Esophagus squamous epithelium (tissue), 5 donors: ENCODE data around the gene TMEFF1. TPM values are rescaled to one million over a fixed set of nuclear protein-coding genes. Genes with fewer than 3 reads are reported as not detected.

Source experiments
- DNase-seq: peaks from one replicate; lab custom pipeline; 2025; lab: John Stamatoyannopoulos, UW
- H3K27ac ChIP-seq, 4 donors: fragments of 200-600 bp; sonication (generic); one replicate each; pipeline ENCODE4 v1.5.1; 2016 to 2019; ENCODE audit warnings: mild to moderate bottlenecking in 1 of 4
- H3K27me3 ChIP-seq, 4 donors: fragments of 200-600 bp; sonication (generic); 1 replicate in 3 of 4; 2 replicates in 1 of 4; pipeline versions ENCODE4 v1.5.1 to v1.6.0; 2017 to 2021; ENCODE audit warnings: antibody characterized with exemption in 1 of 4
- H3K36me3 ChIP-seq, 3 donors: fragments of 200-600 bp; sonication (generic); one replicate each; pipeline ENCODE4 v1.5.1; 2016 to 2019
- H3K4me1 ChIP-seq, 3 donors: fragments of 200-600 bp; sonication (generic); one replicate each; pipeline ENCODE4 v1.5.1; 2017 to 2019
- H3K4me3 ChIP-seq, 4 donors: fragments of 200-600 bp; sonication (generic); 1 replicate in 3 of 4; 2 replicates in 1 of 4; pipeline ENCODE4 v1.5.1; 2016 to 2019; ENCODE audit warnings: mild to moderate bottlenecking in 2 of 4, moderate library complexity in 1 of 4
- H3K9me3 ChIP-seq, 3 donors: fragments of 200-600 bp; sonication (generic); one replicate each; pipeline ENCODE4 v1.5.1; 2016 to 2019
- POLR2A ChIP-seq, 4 donors: fragments of 450-650 bp; IDR thresholded peaks; one replicate each; pipeline ENCODE4 v1.6.1; 2017; ENCODE audit warnings: antibody characterized with exemption in 4 of 4, mild to moderate bottlenecking in 4 of 4, moderate library complexity in 3 of 4
- WGBS, 2 donors: methylation state at CpG; one replicate each; pipeline ENCODE4 v1.1.5; 2018; 5-methylcytosine and 5-hydroxymethylcytosine counted together
- intact Hi-C: fragments of 100-400 bp; cut with DNase I; formaldehyde crosslinking; loops from one replicate; pipeline ENCODE4 v1.15.0; 2022
- total RNA-seq, 4 donors: library from RNA; depleted of rRNA; stranded (reverse); fragments of >200 nt; gene quantifications; one replicate each; pipeline ENCODE4 v1.1.0, GENCODE V29; 2016
- TF ChIP-seq, protein P1 (sequence below), 6 experiments: fragments of 450-650 bp in 4 of 6; fragments of 200-600 bp in 2 of 6; sonication (generic) in 2 of 6; IDR thresholded peaks; one replicate each; pipeline ENCODE4 v1.5.1; 2016 to 2019; ENCODE audit warnings: antibody characterized with exemption in 6 of 6, mild to moderate bottlenecking in 4 of 6, moderate library complexity in 4 of 6
- donor health status: DM: yes; HTN: yes; CAD: no.

The TMEFF1 gene
- total RNA-seq, 4 donors from 2014 or later, result 0.57 TPM; not detected in 3

GRCh38 chr9:100581661-100582060 lies 108.7 kb downstream of the TMEFF1 start:
- TF ChIP-seq, protein P1, sequence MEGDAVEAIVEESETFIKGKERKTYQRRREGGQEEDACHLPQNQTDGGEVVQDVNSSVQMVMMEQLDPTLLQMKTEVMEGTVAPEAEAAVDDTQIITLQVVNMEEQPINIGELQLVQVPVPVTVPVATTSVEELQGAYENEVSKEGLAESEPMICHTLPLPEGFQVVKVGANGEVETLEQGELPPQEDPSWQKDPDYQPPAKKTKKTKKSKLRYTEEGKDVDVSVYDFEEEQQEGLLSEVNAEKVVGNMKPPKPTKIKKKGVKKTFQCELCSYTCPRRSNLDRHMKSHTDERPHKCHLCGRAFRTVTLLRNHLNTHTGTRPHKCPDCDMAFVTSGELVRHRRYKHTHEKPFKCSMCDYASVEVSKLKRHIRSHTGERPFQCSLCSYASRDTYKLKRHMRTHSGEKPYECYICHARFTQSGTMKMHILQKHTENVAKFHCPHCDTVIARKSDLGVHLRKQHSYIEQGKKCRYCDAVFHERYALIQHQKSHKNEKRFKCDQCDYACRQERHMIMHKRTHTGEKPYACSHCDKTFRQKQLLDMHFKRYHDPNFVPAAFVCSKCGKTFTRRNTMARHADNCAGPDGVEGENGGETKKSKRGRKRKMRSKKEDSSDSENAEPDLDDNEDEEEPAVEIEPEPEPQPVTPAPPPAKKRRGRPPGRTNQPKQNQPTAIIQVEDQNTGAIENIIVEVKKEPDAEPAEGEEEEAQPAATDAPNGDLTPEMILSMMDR (IDR thresholded peaks at IDR 0.05), result no peak
- TF ChIP-seq POLR2A (IDR thresholded peaks at IDR 0.05), result no peak
- Histone ChIP-seq H3K4me3 (no peak overlapping the region), H3K27ac (no peak overlapping the region), H3K4me1 (no peaks in the 10 kb centered on the region), H3K9me3 (no peaks in the 10 kb centered on the region), H3K27me3 (no peaks in the 10 kb centered on the region), H3K36me3 (no peaks in the 10 kb centered on the region)
- no peak for DNase-seq
- 66 to 84% methylated on average over 4 of the region's 4 CpGs for WGBS, 2 donors
- intact Hi-C loops, result no loop called here

GRCh38 chr9:100583014-100583802 lies 110.3 kb downstream of the TMEFF1 start:
- Histone ChIP-seq H3K4me1 (peaks cover 0 to 7% (median 0%) of the 10 kb centered on the region in 3 donors), H3K4me3 (no peak overlapping the region), H3K9me3 (no peaks in the 10 kb centered on the region), H3K36me3 (no peaks in the 10 kb centered on the region), H3K27ac (no peak overlapping the region), H3K27me3 (no peaks in the 10 kb centered on the region)
- 93 to 95% methylated on average over 5 of the region's 5 CpGs for WGBS, 2 donors
- no peak for DNase-seq
- TF ChIP-seq, protein P1 (IDR thresholded peaks at IDR 0.05), result no peak
- TF ChIP-seq POLR2A (IDR thresholded peaks at IDR 0.05), result no peak
- intact Hi-C loops, result no loop called here

- TF ChIP-seq, protein P1 (IDR thresholded peaks at IDR 0.05), result no peak
- TF ChIP-seq POLR2A (IDR thresholded peaks at IDR 0.05), result no peak
- H3K4me3 ChIP-seq, result no peak overlapping the region
- no peaks in the 10 kb centered on the region for H3K36me3 ChIP-seq
- peaks cover 0 to 7% (median 0%) of the 10 kb centered on the region in 3 donors for H3K4me1 ChIP-seq
- DNase-seq, result no peak
- WGBS, 2 donors, result 88 to 95% methylated on average over 4 of the region's 4 CpGs
- intact Hi-C loops, result no loop called here
- H3K9me3 ChIP-seq, result no peaks in the 10 kb centered on the region
- no peaks in the 10 kb centered on the region for H3K27me3 ChIP-seq
- no peak overlapping the region for H3K27ac ChIP-seq
Observed at GRCh38 chr9:100584951-100585350, 112.0 kb downstream of the TMEFF1 start.

GRCh38 chr9:100586093-100586492 lies 113.1 kb downstream of the TMEFF1 start:
- H3K27me3 ChIP-seq, result no peaks in the 10 kb centered on the region
- no peak overlapping the region for H3K27ac ChIP-seq
- TF ChIP-seq POLR2A (IDR thresholded peaks at IDR 0.05), result no peak
- TF ChIP-seq, protein P1 (IDR thresholded peaks at IDR 0.05), result no peak
- H3K9me3 ChIP-seq, result no peaks in the 10 kb centered on the region
- no peak for DNase-seq
- WGBS, 2 donors, result 65 to 73% methylated on average over 7 of the region's 7 CpGs
- no peak overlapping the region for H3K4me3 ChIP-seq
- no peaks in the 10 kb centered on the region for H3K36me3 ChIP-seq
- H3K4me1 ChIP-seq, result peaks cover 0 to 7% (median 0%) of the 10 kb centered on the region in 3 donors
- intact Hi-C loops, result no loop called here

DNA sequence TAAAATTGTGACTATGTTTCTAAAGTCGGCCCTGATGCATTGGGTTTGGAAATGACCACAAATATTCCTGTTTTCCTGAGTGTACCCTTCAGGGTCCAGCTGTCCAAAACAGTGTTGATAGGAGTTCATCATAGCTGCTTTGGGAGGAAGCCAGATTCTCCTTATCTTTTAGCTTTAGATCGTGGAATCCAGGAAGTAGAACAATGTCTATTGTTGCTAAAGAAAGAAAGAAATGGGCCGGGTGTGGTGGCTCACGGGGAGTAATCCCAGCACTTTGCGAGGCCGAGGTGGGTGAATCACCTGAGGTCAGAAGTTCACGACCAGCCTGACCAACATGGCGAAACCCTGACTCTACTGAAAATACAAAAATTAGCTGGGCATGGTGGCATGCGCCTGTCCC lies 114.4 kb downstream of the TMEFF1 start:
- no peaks in the 10 kb centered on the region for H3K9me3 ChIP-seq
- no peak for DNase-seq
- no peak overlapping the region for H3K27ac ChIP-seq
- no peak overlapping the region for H3K4me3 ChIP-seq
- peaks cover 0 to 7% (median 0%) of the 10 kb centered on the region in 3 donors for H3K4me1 ChIP-seq
- intact Hi-C loops, result no loop called here
- WGBS, 2 donors, result 42 to 54% methylated on average over 7 to 9 of the region's 9 CpGs
- TF ChIP-seq, protein P1 (IDR thresholded peaks at IDR 0.05), result no peak
- TF ChIP-seq POLR2A (IDR thresholded peaks at IDR 0.05), result no peak
- H3K27me3 ChIP-seq, result no peaks in the 10 kb centered on the region
- no peaks in the 10 kb centered on the region for H3K36me3 ChIP-seq
